CD4-positive, alpha-beta memory T cell (primary cell): ENCODE data around the gene RPA3. TPM values are rescaled to one million over a fixed set of nuclear protein-coding genes. Genes with fewer than 3 reads are reported as not detected.
A peak's percentile ranks its signal among the peaks of the same experiment; 100 is the strongest.

Source experiments
- CTCF ChIA-PET: fragments of 350-600 bp; sonication (Branson Sonifier 250); formaldehyde crosslinking; loops from one replicate; lab custom pipeline; 2021; ENCODE audit warnings: inconsistent platforms; ENCODE audit not compliant: partially characterized antibody; lab: Charles Lee
- POLR2A ChIA-PET: fragments of 350-600 bp; sonication (Branson Sonifier 250); formaldehyde crosslinking; loops from one replicate; lab custom pipeline; 2021; ENCODE audit not compliant: partially characterized antibody; lab: Charles Lee
- DNase-seq, 5 donors: peaks; one replicate each; pipeline versions ENCODE4 v3.0.0 to v3.0.0-alpha.2; 2020 to 2022; ENCODE audit warnings: mixed read lengths in 1 of 5
- H3K27ac ChIP-seq: one replicate; pipeline ENCODE4 v1.7.0; 2013; ENCODE audit warnings: low read depth, low read length
- H3K27me3 ChIP-seq: 2 replicates; pipeline ENCODE4 v1.7.0; 2013; ENCODE audit warnings: mild to moderate bottlenecking, low read length, moderate library complexity; ENCODE audit not compliant: insufficient read depth
- H3K36me3 ChIP-seq: 2 replicates; pipeline ENCODE4 v1.7.0; 2013; ENCODE audit warnings: mild to moderate bottlenecking, low read length, moderate library complexity; ENCODE audit not compliant: insufficient read depth
- H3K4me1 ChIP-seq: 2 replicates; pipeline ENCODE4 v1.7.0; 2013; ENCODE audit warnings: mild to moderate bottlenecking, low read length, moderate library complexity; ENCODE audit not compliant: insufficient read depth
- H3K4me3 ChIP-seq, 2 donors: one replicate each; pipeline ENCODE4 v1.7.0; 2013; ENCODE audit warnings: low read length in 2 of 2, mild to moderate bottlenecking in 1 of 2
- H3K9me3 ChIP-seq, 2 donors: one replicate each; pipeline ENCODE4 v1.7.0; 2013; ENCODE audit warnings: low read length in 2 of 2, control low read depth in 1 of 2; ENCODE audit not compliant: control insufficient read depth in 1 of 2
- H3K27ac Mint-ChIP-seq, 7 donors: one replicate each; pipeline ENCODE4 v1.8.0; 2020 to 2021; ENCODE audit warnings: mixed read lengths in 7 of 7, mild to moderate bottlenecking in 6 of 7, inconsistent platforms in 3 of 7, moderate library complexity in 3 of 7
- H3K27me3 Mint-ChIP-seq, 2 donors: one replicate each; pipeline ENCODE4 v1.8.0; 2020 to 2021; ENCODE audit warnings: mixed read lengths in 2 of 2
- H3K36me3 Mint-ChIP-seq, 2 donors: one replicate each; pipeline ENCODE4 v1.8.0; 2020 to 2021; ENCODE audit warnings: mixed read lengths in 2 of 2, inconsistent platforms in 1 of 2, mild to moderate bottlenecking in 1 of 2
- H3K4me1 Mint-ChIP-seq, 4 donors: one replicate each; pipeline ENCODE4 v1.8.0; 2020 to 2021; ENCODE audit warnings: mixed read lengths in 4 of 4, mild to moderate bottlenecking in 1 of 4
- H3K4me3 Mint-ChIP-seq, 8 donors: one replicate each; pipeline ENCODE4 v1.8.0; 2020 to 2021; ENCODE audit warnings: mixed read lengths in 8 of 8, mild to moderate bottlenecking in 7 of 8, moderate library complexity in 6 of 8, inconsistent platforms in 3 of 8
- H3K9me3 Mint-ChIP-seq, 8 donors: one replicate each; pipeline ENCODE4 v1.8.0; 2020 to 2021; ENCODE audit warnings: mixed read lengths in 8 of 8, mild to moderate bottlenecking in 5 of 8, inconsistent platforms in 3 of 8, moderate library complexity in 1 of 8
- intact Hi-C: fragments of 100-400 bp; cut with micrococcal nuclease; formaldehyde crosslinking; loops from one replicate; pipeline ENCODE4 v1.15.1; 2023
- polyA plus RNA-seq, 2 donors: library from polyadenylated mRNA; unstranded; fragments of 300-500 nt; fragmentation: Illumina TruSeq; gene quantifications; one replicate each; pipeline ENCODE4 v1.2.3, GENCODE V29; 2021
- total RNA-seq, 2 experiments: library from RNA; stranded (reverse); gene quantifications; one replicate each; pipeline ENCODE4 v1.2.3, GENCODE V29; 2021

RPA3 gene
- total and polyA plus RNA-seq, 4 experiments from 2014 or later, result 31.2 to 96.6 (median 63.6) TPM

- no peak overlapping the region for H3K27ac ChIP-seq
- no peak for DNase-seq
- POLR2A ChIA-PET, result no interaction called here
- H3K36me3 ChIP-seq, result no peaks in the 10 kb centered on the region
- no peak overlapping the region for H3K4me3 ChIP-seq
- Mint-ChIP-seq H3K9me3 (peaks cover 0 to 5% (median 0%) of the 10 kb centered on the region in 8 donors), H3K27me3 (no peaks in the 10 kb centered on the region), H3K4me3 (no peak overlapping the region), H3K27ac (no peak overlapping the region), H3K4me1 (peaks cover 8 to 21% (median 15%) of the 10 kb centered on the region in 4 donors), H3K36me3 (peaks cover 19 to 31% of the 10 kb centered on the region in 2 donors)
- intact Hi-C loops, result no loop called here
- no peaks in the 10 kb centered on the region for H3K9me3 ChIP-seq
- CTCF ChIA-PET, result interaction anchor here (2.0 kb wide), 1 partner anchor 14 kb away, joined by 5 read pairs; no protein-coding TSS in a partner anchor
- no peaks in the 10 kb centered on the region for H3K27me3 ChIP-seq
- peaks cover 20% of the 10 kb centered on the region for H3K4me1 ChIP-seq
Observed at GRCh38 chr7:7695111-7695817, 23.1 kb downstream of the RPA3 start.

- no peak overlapping the region for H3K4me3 ChIP-seq
- H3K4me1 ChIP-seq, result peaks cover 18% of the 10 kb centered on the region
- H3K9me3 ChIP-seq, result no peaks in the 10 kb centered on the region
- CTCF ChIA-PET, result no interaction called here
- POLR2A ChIA-PET, result no interaction called here
- DNase-seq, result no peak
- H3K27me3 ChIP-seq, result no peaks in the 10 kb centered on the region
- no peaks in the 10 kb centered on the region for H3K27me3 Mint-ChIP-seq
- peak overlapping the region in 1 of 7 donors; percentile 30 for H3K27ac Mint-ChIP-seq
- no peak overlapping the region for H3K4me3 Mint-ChIP-seq
- no peaks in the 10 kb centered on the region for H3K36me3 ChIP-seq
- H3K36me3 Mint-ChIP-seq, result peaks cover 19 to 30% of the 10 kb centered on the region in 2 donors
- H3K9me3 Mint-ChIP-seq, result peaks cover 0 to 5% (median 0%) of the 10 kb centered on the region in 8 donors
- no peak overlapping the region for H3K27ac ChIP-seq
- intact Hi-C loops, result no loop called here
- H3K4me1 Mint-ChIP-seq, result peaks cover 8 to 15% (median 11%) of the 10 kb centered on the region in 4 donors
Observed at GRCh38 chr7:7694542-7694941, 23.9 kb downstream of the RPA3 start.

GRCh38 chr7:7693881-7694280 lies 24.5 kb downstream of the RPA3 start:
- intact Hi-C loops, result no loop called here
- Histone ChIP-seq H3K4me3 (no peak overlapping the region), H3K36me3 (no peaks in the 10 kb centered on the region), H3K27me3 (no peaks in the 10 kb centered on the region), H3K9me3 (no peaks in the 10 kb centered on the region), H3K27ac (no peak overlapping the region), H3K4me1 (peaks cover 16% of the 10 kb centered on the region)
- H3K27me3 Mint-ChIP-seq, result no peaks in the 10 kb centered on the region
- H3K4me3 Mint-ChIP-seq, result no peak overlapping the region
- ChIA-PET CTCF (interaction anchor here (0.7 kb wide), 1 partner anchor 12 kb away, joined by 4 read pairs; no protein-coding TSS in a partner anchor), POLR2A (no interaction called here)
- H3K9me3 Mint-ChIP-seq, result peaks cover 0 to 5% (median 0%) of the 10 kb centered on the region in 8 donors
- H3K27ac Mint-ChIP-seq, result no peak overlapping the region
- DNase-seq, result no peak
- peaks cover 19 to 30% of the 10 kb centered on the region in 2 donors for H3K36me3 Mint-ChIP-seq
- peaks cover 8 to 12% (median 11%) of the 10 kb centered on the region in 4 donors for H3K4me1 Mint-ChIP-seq

- Mint-ChIP-seq H3K9me3 (no peaks in the 10 kb centered on the region), H3K4me3 (no peak overlapping the region), H3K27me3 (no peaks in the 10 kb centered on the region), H3K4me1 (peaks cover 7 to 21% (median 8%) of the 10 kb centered on the region in 4 donors), H3K27ac (no peak overlapping the region), H3K36me3 (peaks cover 3 to 10% of the 10 kb centered on the region in 2 donors)
- CTCF ChIA-PET, result interaction anchor here (0.8 to 1.0 kb wide), 3 partner anchors 8 to 72 kb away, joined by 3 read pairs; no protein-coding TSS in a partner anchor
- Histone ChIP-seq H3K27ac (no peak overlapping the region), H3K9me3 (no peaks in the 10 kb centered on the region), H3K27me3 (no peaks in the 10 kb centered on the region), H3K4me1 (no peaks in the 10 kb centered on the region), H3K36me3 (no peaks in the 10 kb centered on the region), H3K4me3 (no peak overlapping the region)
- POLR2A ChIA-PET, result no interaction called here
- DNase-seq, result no peak
- intact Hi-C loops, result no loop called here
Observed at GRCh38 chr7:7688956-7689355, 29.5 kb downstream of the RPA3 start.

- no peaks in the 10 kb centered on the region for H3K27me3 ChIP-seq
- H3K4me3 Mint-ChIP-seq, result no peak overlapping the region
- no peaks in the 10 kb centered on the region for H3K36me3 ChIP-seq
- H3K4me1 Mint-ChIP-seq, result peaks cover 7 to 21% (median 8%) of the 10 kb centered on the region in 4 donors
- no peaks in the 10 kb centered on the region for H3K9me3 ChIP-seq
- H3K36me3 Mint-ChIP-seq, result peaks cover 3 to 13% of the 10 kb centered on the region in 2 donors
- H3K27ac ChIP-seq, result no peak overlapping the region
- H3K4me3 ChIP-seq, result no peak overlapping the region
- no peaks in the 10 kb centered on the region for H3K27me3 Mint-ChIP-seq
- H3K9me3 Mint-ChIP-seq, result no peaks in the 10 kb centered on the region
- peak overlapping the region in 2 of 7 donors; percentile 42 to 48 for H3K27ac Mint-ChIP-seq
- ChIA-PET POLR2A (no interaction called here), CTCF (interaction anchor here (1.3 kb wide), 1 partner anchor 608 kb away, joined by 3 read pairs; no protein-coding TSS in a partner anchor)
- DNase-seq, result no peak
- intact Hi-C loops, result no loop called here
- no peaks in the 10 kb centered on the region for H3K4me1 ChIP-seq
Observed at GRCh38 chr7:7688310-7688709, 30.1 kb downstream of the RPA3 start.

- no peak for DNase-seq
- Histone ChIP-seq H3K27ac (no peak overlapping the region), H3K4me3 (no peak overlapping the region), H3K9me3 (no peaks in the 10 kb centered on the region), H3K36me3 (no peaks in the 10 kb centered on the region), H3K4me1 (no peaks in the 10 kb centered on the region), H3K27me3 (no peaks in the 10 kb centered on the region)
- H3K27ac Mint-ChIP-seq, result peak overlapping the region in 1 of 7 donors; percentile 48
- H3K9me3 Mint-ChIP-seq, result no peaks in the 10 kb centered on the region
- peaks cover 4 to 13% of the 10 kb centered on the region in 2 donors for H3K36me3 Mint-ChIP-seq
- H3K4me3 Mint-ChIP-seq, result no peak overlapping the region
- CTCF ChIA-PET, result interaction anchor here (1.3 kb wide), 1 partner anchor 608 kb away, joined by 3 read pairs; no protein-coding TSS in a partner anchor
- H3K4me1 Mint-ChIP-seq, result peaks cover 7 to 23% (median 12%) of the 10 kb centered on the region in 4 donors
- H3K27me3 Mint-ChIP-seq, result no peaks in the 10 kb centered on the region
- POLR2A ChIA-PET, result no interaction called here
- intact Hi-C loops, result no loop called here
Observed at GRCh38 chr7:7687800-7688199, 30.6 kb downstream of the RPA3 start.

GRCh38 chr7:7686811-7687508 lies 31.4 kb downstream of the RPA3 start:
- no peaks in the 10 kb centered on the region for H3K9me3 Mint-ChIP-seq
- H3K27ac Mint-ChIP-seq, result peak overlapping the region in 1 of 7 donors; percentile 23
- peaks cover 7 to 27% (median 16%) of the 10 kb centered on the region in 4 donors for H3K4me1 Mint-ChIP-seq
- ChIA-PET POLR2A (no interaction called here), CTCF (no interaction called here)
- Histone ChIP-seq H3K4me1 (peaks cover 2% of the 10 kb centered on the region), H3K36me3 (no peaks in the 10 kb centered on the region), H3K27ac (no peak overlapping the region), H3K9me3 (no peaks in the 10 kb centered on the region), H3K4me3 (no peak overlapping the region), H3K27me3 (no peaks in the 10 kb centered on the region)
- H3K4me3 Mint-ChIP-seq, result no peak overlapping the region
- no peaks in the 10 kb centered on the region for H3K27me3 Mint-ChIP-seq
- intact Hi-C loops, result no loop called here
- peaks cover 4 to 8% of the 10 kb centered on the region in 2 donors for H3K36me3 Mint-ChIP-seq
- no peak for DNase-seq
